HG03469 (cell line): ENCODE measurements around the gene B4GALT4.
"Not testable (repeated sequence)": the region's sequence is repeated elsewhere in the genome, so short reads cannot be mapped to it uniquely, and the experiment has no call there.

Experiments
- ATAC-seq: cut with Tn5 transposase; IDR thresholded peaks from one replicate; pipeline ENCODE4 v1.9.1; 2021; ENCODE audit warnings: mild to moderate bottlenecking, moderate library complexity, moderate number of reproducible peaks; ENCODE audit not compliant: unreplicated experiment

The B4GALT4 gene

DNA sequence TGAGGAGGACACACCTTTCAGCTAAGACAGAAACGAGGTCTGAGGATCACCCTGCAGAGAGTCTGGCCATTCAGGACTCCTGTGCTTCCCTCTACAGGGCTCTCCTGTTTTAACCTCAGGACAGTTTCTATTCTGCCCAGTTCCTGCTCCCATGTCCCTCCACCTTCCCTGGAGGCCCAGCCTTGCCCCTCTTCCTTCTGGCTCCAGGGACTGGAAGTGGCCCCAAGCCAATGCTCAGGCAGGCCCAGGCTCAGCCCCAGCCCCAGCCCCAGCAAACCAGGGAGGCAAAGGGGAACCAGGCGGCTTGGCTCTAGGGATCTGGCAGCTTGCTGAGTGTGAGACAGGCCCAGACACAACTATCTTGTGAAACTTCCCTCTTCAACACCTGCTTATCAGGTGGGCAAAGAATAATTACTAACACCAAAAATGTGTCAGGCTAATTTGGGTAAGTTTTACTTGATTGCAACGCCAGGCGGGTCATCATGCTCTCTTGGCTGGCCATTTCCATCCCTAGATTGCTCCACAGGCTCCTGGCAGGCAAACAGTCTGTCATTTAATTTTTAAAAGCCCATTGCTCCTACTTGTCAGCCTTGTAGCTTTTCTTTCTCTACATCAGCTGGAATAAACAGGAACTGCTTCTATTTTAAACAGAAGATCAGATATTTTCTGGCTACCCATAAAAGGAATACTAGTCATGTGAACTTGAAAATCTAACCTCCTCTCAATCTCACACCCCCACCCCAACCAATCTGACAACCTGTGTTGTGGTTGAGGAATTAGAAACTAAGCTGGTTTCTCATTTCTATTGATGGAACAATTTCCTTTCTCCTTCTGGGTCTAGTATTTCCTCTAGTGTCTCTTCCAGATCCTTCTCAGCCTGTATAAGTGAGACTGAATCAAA lies 33.8 kb downstream of the B4GALT4 start:
- no peak for ATAC-seq

DNA sequence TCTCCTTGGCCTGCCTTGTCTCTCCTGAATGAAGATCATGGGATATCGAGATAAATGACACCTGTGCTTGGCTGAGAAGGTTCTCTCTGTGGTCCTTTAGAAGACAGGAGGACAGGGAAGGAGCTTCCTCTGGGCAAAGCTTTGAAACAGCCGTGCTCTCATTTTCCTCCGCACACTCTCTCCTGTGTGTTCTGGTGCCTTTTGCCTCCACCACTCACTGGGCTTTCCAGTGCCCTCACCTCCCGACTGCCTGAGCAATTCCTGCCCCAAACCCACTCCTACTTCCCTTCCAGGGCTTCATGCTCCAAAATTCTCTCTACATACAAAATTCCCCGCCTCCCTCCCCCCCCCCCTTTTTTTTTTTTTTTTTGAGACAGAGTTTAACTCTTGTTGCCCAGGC lies 35.0 kb downstream of the B4GALT4 start:
- no peak for ATAC-seq

DNA sequence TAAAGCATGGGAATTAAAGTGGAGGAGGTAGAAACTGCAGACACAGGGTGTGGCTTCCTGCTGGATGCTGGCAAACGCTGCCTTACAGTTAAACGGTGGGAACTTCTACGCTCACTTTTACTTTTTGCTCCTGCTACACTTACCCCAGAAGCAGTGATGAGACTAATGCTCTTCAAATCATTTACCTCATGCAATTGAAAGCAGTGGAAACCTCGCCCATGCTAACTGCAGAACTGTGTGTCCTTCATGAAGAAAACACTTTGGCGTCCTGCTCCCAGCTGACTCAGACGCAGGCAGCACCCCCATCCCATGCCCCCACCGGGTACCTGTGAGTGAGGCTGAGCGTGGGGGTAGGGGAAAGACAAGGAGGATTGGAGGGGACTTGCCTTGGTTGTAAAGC lies 35.5 kb downstream of the B4GALT4 start:
- ATAC-seq, result no peak

- no peak for ATAC-seq
These were observed 44.8 kb downstream of the B4GALT4 start for GRCh38 chr3:119195911-119196310.

- ATAC-seq, result no peak
These were observed 45.6 kb downstream of the B4GALT4 start for GRCh38 chr3:119195151-119195476.

DNA sequence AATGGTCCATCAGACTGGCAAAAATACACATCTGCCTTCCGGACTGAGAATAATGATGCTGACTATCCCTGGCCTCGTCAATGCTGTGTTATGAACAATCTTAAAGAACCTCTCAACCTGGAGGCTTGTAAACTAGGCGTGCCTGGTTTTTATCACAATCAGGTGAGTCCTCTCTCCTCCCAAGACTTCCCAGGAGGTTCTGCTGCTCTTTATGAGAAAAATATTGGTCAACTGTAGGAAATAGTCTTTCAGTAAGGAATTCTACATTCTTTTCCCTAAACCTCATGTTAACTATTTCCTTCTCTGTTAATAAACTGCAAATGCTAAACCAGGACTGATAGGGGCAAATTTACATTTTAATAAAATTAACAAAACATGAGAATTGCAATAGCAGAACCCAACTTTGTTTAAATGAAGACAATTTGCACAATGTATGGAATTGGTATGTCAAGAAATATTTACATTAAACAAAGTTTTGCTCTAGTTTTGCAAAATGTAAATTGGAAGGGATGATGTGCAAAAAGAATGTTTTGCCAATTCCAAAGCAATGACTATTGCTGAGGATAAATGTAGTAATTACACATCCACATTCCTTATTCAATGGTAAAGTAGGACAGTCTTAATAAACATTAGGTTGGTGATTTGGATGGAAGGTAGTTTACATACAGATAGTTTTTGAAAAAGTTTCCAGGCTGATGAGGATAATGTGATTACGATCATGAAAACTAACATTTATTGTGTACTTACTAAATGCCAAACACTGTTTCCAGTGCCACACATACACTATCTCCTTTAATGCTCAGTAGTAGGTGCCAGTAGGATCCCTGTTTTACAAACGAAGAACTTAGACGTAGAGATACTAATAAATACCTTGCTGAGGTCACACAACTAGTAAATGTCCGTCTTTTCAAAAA lies 46.2 kb downstream of the B4GALT4 start:
- ATAC-seq, result no peak

DNA sequence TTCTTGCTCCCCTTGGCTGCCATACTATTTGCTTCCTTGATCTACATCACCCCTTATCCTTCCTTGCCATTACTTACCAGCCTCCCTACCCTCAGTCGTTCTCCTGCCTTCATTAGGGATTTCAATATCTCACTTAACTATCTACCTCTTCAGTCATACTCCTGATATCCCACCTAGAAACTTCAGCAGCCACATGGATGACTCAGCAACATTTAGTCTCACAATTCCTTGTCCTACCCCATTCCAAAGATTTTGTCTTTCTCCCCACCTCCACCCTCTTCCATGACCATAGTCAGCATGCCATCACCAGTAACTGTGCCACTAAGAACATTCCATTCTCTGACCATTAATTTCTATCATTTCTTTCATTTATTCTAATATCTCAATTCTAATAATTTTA lies 48.9 kb downstream of the B4GALT4 start:
- no peak for ATAC-seq

DNA sequence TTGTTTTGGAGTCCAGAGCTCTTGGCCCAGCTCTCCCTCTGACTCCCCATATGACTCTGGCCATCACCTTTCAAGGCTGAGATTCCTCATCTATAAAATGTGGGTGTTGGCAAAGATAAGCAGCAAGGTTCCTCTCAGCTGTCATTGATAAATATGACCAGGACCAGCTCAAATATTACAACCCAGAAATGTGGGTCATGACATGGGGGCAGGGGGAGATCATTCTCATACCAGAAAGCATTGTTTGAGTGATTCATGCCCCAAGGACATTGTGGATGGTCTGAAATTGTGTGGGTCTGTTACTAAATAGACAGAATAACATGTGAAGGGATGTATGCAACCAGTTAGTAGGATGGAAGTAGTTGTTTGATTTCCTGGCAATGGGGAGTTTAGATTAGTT lies 53.4 kb downstream of the B4GALT4 start:
- no peak for ATAC-seq

GRCh38 chr3:119184796-119185570 lies 55.7 kb downstream of the B4GALT4 start:
- no peak for ATAC-seq

GRCh38 chr3:119184111-119184510 lies 56.6 kb downstream of the B4GALT4 start:
- ATAC-seq, result no peak

- ATAC-seq, result no peak
These were observed 58.9 kb downstream of the B4GALT4 start for GRCh38 chr3:119181765-119182164.

DNA sequence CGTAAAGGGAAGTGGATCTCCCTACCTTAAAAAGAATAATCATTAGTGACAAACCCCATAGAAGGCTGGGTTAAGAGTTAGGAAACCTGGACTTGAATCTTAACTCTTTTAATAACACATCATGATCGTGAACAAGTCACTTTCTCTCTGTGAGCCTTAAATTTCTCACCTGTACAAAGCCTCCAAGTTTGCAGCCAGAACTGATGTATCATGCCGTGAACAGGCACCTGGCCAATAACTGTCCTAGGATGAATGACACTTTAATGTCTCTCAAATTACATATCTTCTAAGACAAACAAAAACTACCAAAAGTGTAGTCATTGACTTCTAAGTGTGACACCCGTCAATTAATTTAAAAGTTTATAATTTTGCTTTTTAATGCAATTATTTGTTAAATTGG lies 63.4 kb downstream of the B4GALT4 start:
- ATAC-seq, result no peak

DNA sequence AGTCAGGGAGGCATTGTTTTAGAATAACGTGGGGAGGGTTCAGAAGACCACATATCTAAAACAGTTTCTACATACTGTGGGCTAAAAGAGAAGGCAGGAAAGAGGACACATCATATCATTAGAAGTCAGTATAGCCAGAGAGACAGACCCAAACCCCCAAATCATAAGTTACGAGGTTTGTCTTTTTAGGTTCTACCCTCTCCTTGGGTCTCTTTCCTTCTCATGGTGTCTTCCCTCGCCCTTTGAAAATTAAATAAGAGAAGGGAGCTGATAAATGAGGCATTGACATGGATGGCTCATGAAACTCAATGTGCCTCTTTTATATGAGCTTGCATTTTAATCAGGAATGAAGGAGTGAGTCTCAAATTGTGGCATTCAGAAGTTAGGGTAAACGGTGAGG lies 63.9 kb downstream of the B4GALT4 start:
- no peak for ATAC-seq

GRCh38 chr3:119175872-119176756 lies 64.6 kb downstream of the B4GALT4 start:
- no peak for ATAC-seq

GRCh38 chr3:119173325-119173724 lies 67.4 kb downstream of the B4GALT4 start, which contains the start of gene UPK1B:
Gene UPK1B (plus strand): TSS chr3:119173598. CDS start chr3:119186742, 13,144 bp downstream.
- no peak for ATAC-seq

GRCh38 chr3:119170821-119171220 lies 69.9 kb downstream of the B4GALT4 start:
- ATAC-seq, result no peak

DNA sequence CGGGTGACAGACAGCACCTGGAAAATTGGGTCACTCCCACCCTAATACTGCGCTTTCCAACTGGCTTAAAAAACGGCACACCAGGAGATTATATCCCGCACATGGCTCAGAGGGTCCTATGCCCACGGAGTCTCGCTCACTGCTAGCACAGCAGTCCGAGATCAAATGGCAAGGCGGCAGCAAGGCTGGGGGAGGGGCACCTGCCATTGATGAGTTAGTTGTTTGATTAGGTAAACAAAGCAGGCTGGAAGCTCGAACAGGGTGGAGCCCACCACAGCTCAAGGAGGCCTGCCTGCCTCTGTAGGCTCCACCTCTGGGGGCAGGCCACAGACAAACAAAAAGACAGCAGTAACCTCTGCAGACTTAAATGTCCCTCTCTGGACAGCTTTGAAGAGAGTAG lies 75.9 kb downstream of the B4GALT4 start:
- ATAC-seq, result not testable (repeated sequence)
